Measurements from ENCODE around the gene ARF1. TPM values are rescaled to one million over a fixed set of nuclear protein-coding genes. Genes with fewer than 3 reads are reported as not detected.

Gene ARF1
- total and polyA plus RNA-seq, 2 of the 8 experiments (the other 6 are each of a cell fraction or from before 2014, with no cell fraction given), result 265 to 471 TPM

GRCh38 chr1:228089519-228090380 lies 7.2 kb downstream of the ARF1 start (continued):
- TF ChIP-seq ATF2 (IDR thresholded peaks at IDR 0.05; ENCODE audit: low read length) (no peak), E2F6 (IDR thresholded peaks at IDR 0.05) (no peak), ATF3 (IDR thresholded peaks at IDR 0.05; ENCODE audit: insufficient read depth, low read depth, low read length) (no peak), KDM4A (IDR thresholded peaks at IDR 0.05; ENCODE audit: low read depth, low read length, severe bottlenecking) (no peak)
